ENCODE data around the gene SSTR3.

Gene SSTR3

GRCh38 chr22:37229012-37229804 lies 16.9 kb upstream of the SSTR3 start:
- no peak for DNase-seq (ENCODE audit: low spot score)

- no peak for DNase-seq (ENCODE audit: low spot score)
Observed at GRCh38 chr22:37228106-37229011, 16.1 kb upstream of the SSTR3 start.

DNA sequence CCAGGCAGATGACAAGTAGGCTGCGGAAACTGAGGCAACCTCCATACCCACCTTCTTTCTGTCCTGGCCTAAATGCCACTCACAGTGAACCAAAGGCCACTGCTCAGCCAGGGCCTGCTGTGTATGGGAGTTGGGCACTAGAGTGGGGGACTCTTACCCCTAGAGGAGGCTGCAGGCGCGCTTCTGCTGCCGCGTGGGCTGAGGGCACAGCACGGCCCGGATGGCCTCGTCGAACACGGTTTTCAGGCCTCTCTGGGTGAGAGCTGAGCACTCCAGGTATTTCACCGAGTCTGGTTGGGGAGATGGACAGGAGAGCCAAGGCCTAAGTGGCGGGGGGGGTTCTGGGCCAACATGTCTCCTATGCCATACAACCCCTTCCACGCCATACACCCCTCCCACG lies 14.2 kb upstream of the SSTR3 start:
- no peak for DNase-seq (ENCODE audit: low spot score)

DNA sequence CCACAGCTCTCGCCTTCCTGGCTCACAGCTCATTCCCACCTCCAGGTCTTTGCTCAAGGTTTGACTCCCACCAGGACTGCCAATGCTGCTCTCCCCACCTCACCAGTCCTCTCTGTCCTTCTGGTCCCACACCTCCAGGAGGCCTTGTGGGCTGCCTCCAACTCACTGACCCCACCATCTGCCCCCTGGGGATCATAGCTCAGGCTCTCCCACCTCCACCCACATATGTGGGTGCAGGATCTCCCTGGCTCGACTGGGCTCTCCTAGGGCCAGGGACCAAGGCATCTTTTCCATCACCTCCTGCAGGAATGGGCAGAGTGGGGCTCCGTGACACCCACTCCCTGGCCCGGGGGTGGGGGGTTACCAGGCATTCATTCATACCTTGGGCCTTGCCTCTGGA lies 13.8 kb upstream of the SSTR3 start:
- no peak for DNase-seq (ENCODE audit: low spot score)

- DNase-seq (ENCODE audit: low spot score), result no peak
Observed at GRCh38 chr22:37225481-37225880, 13.2 kb upstream of the SSTR3 start.

DNA sequence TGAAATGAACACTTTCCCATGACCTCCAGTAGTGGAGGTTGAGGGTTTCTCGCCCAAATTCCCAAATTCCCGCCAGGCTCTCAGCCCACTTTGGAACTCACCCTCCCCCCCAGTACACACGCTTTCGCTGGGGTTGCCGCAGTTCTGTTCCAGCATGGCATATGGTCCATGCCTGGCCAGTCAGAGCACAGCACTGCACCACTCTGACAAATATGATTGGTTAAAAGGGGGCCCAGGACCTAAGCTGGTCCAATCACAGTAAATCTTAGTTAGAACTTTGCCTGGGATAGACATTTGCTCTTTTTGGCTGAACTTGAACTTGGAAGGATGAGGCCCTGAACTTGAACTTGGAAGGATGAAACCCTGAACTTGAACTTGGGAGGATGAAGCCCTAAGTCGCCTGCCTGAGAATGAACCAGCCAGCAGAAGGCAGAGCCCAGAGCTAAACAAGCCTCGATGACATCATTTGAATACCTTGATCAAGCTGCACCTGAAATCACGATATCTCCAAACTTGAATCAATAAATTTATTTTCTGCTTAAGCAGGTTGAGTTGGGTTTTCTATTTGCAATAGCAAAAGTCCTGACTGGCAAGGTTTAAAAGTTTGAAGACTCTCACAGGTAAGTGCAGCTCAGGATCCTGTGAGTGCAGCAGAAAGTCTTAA lies 12.6 kb upstream of the SSTR3 start:
- DNase-seq (ENCODE audit: low spot score), result no peak

- DNase-seq (ENCODE audit: low spot score), result no peak
Observed at GRCh38 chr22:37223965-37224551, 11.8 kb upstream of the SSTR3 start.

GRCh38 chr22:37222440-37222971 lies 10.2 kb upstream of the SSTR3 start:
- DNase-seq (ENCODE audit: low spot score), result no peak

GRCh38 chr22:37221424-37222333 lies 9.4 kb upstream of the SSTR3 start:
- DNase-seq (ENCODE audit: low spot score), result no peak

- no peak for DNase-seq (ENCODE audit: low spot score)
Observed at GRCh38 chr22:37220543-37220981, 8.3 kb upstream of the SSTR3 start.

GRCh38 chr22:37219533-37219932 lies 7.3 kb upstream of the SSTR3 start:
- DNase-seq (ENCODE audit: low spot score), result no peak

DNA sequence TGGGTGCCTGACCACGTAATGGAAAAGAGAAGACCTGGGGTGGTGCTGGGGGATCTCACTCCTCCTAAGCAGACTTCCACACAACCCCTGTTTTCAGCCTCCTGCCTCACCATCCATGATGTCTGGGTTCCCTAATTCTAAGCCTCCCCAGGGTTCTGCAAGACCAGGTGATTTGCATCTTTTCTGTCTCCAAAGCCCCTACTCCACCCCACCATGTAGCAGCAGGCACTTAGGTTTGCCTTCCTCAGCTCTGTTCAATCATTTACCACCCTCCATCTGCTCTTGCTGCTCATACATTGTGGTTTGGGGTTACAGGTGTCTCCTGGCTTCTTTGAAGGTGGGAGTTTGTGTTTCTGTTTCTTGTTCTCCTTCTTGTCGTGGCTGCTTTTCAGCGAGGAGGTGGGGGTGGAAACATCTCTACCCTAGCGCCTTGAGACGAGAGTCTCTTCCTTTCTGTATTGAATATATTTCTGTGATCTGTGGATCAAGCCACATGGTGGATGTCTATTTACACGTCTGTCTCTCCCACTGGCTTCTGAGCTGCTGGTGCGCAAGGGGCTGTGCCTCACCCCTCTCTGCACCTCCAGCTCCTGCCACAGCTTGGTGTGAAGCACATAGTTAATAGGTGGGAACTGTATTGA lies 6.6 kb upstream of the SSTR3 start:
- no peak for DNase-seq (ENCODE audit: low spot score)

GRCh38 chr22:37218399-37218770 lies 6.1 kb upstream of the SSTR3 start:
- no peak for DNase-seq (ENCODE audit: low spot score)

- no peak for DNase-seq (ENCODE audit: low spot score)
Observed at GRCh38 chr22:37215890-37216289, 3.6 kb upstream of the SSTR3 start.

- no peak for DNase-seq (ENCODE audit: low spot score)
Observed at GRCh38 chr22:37214731-37215030, 2.4 kb upstream of the SSTR3 start.

GRCh38 chr22:37213941-37214730 lies 1.9 kb upstream of the SSTR3 start:
- DNase-seq (ENCODE audit: low spot score), result no peak

DNA sequence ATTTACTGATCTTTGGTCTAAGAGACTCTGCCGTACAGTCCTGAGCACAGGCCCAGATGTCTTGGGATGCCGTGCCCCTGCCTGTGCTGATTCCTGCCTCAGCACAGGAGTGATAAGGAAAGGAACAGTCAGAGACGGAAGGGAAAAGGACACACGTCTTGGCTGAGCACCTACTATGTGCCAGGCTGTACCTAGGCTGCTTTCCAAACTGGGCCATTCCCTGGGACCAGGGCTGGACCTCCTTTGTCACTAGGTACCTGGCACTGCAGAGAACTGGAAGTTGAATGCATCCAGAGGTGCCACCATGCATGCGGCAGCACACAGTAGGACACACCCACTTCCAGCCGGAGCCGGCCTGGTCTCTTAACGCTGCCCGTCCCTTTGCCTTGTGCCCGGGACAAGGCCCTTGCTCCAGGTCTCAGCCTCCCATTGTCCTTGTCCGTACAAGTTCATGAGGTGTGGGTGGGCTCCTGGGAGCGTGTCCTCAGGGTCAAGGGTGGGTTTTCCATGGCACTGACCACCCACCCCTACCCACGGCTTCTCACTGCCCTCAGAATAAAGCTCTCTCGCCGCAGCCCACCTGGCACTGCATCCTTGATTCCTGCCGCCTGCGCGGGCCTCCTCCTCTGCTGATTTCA lies 1.1 kb upstream of the SSTR3 start:
- DNase-seq (ENCODE audit: low spot score), result no peak

- DNase-seq (ENCODE audit: low spot score), result no peak
Observed at GRCh38 chr22:37211866-37212173, 457 bp downstream of the SSTR3 start.
